ENCODE measurements around the gene ACER2. TPM values are rescaled to one million over a fixed set of nuclear protein-coding genes. Genes with fewer than 3 reads are reported as not detected.

The ACER2 gene
- total RNA-seq, 1 donor = 2.2 TPM

GRCh38 chr9:19378647-19379046, 30.2 kb upstream of the ACER2 start:
- Histone ChIP-seq H3K9me3 (ENCODE audit: low read depth, low read length) (no peaks in the 10 kb centered on the region), H3K27me3 (ENCODE audit: insufficient read depth, low read length) (no peaks in the 10 kb centered on the region), H3K4me1 (ENCODE audit: insufficient read depth, low read length) (peaks cover 34% of the 10 kb centered on the region), H2AFZ (ENCODE audit: low read length) (no peak overlapping the region), H3K27ac (ENCODE audit: low read depth, low read length) (peak overlapping the region; percentile 90), H3K4me2 (ENCODE audit: insufficient read depth, low read length) (peak overlapping the region; percentile 80), H3K36me3 (ENCODE audit: insufficient read depth, low read length) (peaks cover 53% of the 10 kb centered on the region), H3K4me3 (ENCODE audit: insufficient read depth, low read length) (peak overlapping the region; percentile 93), H4K20me1 (ENCODE audit: insufficient read depth, low read length) (peaks cover 44% of the 10 kb centered on the region), H3K79me2 (ENCODE audit: insufficient read depth, low read length) (peaks cover 28% of the 10 kb centered on the region)
- no peak for DNase-seq (ENCODE audit: insufficient read length, low spot score, missing footprints)
- TF ChIP-seq CTCF (IDR thresholded peaks at IDR 0.05; ENCODE audit: extremely low read depth, low read depth, low read length) = no peak

DNA sequence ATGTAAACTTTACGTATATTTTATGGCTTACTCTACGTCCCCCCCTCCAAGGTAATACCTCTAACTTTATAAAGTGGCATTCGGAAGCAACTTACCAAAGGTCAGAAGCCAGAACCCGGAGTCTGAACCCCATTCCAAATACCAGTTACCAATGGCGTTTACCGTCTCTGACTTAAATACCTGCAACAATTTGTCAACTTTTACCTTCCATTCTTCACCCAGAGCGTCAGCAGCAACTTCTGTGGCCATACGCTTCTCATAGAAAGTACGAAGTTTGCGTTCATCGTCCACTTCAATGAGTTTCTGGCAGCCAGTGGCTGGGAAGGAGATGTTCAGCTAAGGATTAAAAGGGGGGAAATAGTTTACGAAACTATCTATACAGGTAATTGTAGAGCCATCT, 29.5 kb upstream of the ACER2 start:
- peaks cover 52% of the 10 kb centered on the region for H3K36me3 ChIP-seq (ENCODE audit: insufficient read depth, low read length)
- H3K9me3 ChIP-seq (ENCODE audit: low read depth, low read length) = no peaks in the 10 kb centered on the region
- peak overlapping the region; percentile 90 for H3K27ac ChIP-seq (ENCODE audit: low read depth, low read length)
- H3K27me3 ChIP-seq (ENCODE audit: insufficient read depth, low read length) = no peaks in the 10 kb centered on the region
- peaks cover 28% of the 10 kb centered on the region for H3K79me2 ChIP-seq (ENCODE audit: insufficient read depth, low read length)
- peaks cover 34% of the 10 kb centered on the region for H3K4me1 ChIP-seq (ENCODE audit: insufficient read depth, low read length)
- DNase-seq (ENCODE audit: insufficient read length, low spot score, missing footprints) = no peak
- no peak overlapping the region for H2AFZ ChIP-seq (ENCODE audit: low read length)
- H3K4me3 ChIP-seq (ENCODE audit: insufficient read depth, low read length) = peak overlapping the region; percentile 93
- peak overlapping the region; percentile 80 for H3K4me2 ChIP-seq (ENCODE audit: insufficient read depth, low read length)
- H4K20me1 ChIP-seq (ENCODE audit: insufficient read depth, low read length) = peaks cover 44% of the 10 kb centered on the region
- TF ChIP-seq CTCF (IDR thresholded peaks at IDR 0.05; ENCODE audit: extremely low read depth, low read depth, low read length) = no peak

- peak overlapping the region; percentile 80 for H3K4me2 ChIP-seq (ENCODE audit: insufficient read depth, low read length)
- peak overlapping the region; percentile 92 for H2AFZ ChIP-seq (ENCODE audit: low read length)
- peaks cover 28% of the 10 kb centered on the region for H3K79me2 ChIP-seq (ENCODE audit: insufficient read depth, low read length)
- peaks cover 48% of the 10 kb centered on the region for H3K36me3 ChIP-seq (ENCODE audit: insufficient read depth, low read length)
- peak overlapping the region; percentile 90 for H3K27ac ChIP-seq (ENCODE audit: low read depth, low read length)
- no peak for DNase-seq (ENCODE audit: insufficient read length, low spot score, missing footprints)
- no peaks in the 10 kb centered on the region for H3K27me3 ChIP-seq (ENCODE audit: insufficient read depth, low read length)
- no peak for TF ChIP-seq CTCF (IDR thresholded peaks at IDR 0.05; ENCODE audit: extremely low read depth, low read depth, low read length)
- peaks cover 34% of the 10 kb centered on the region for H3K4me1 ChIP-seq (ENCODE audit: insufficient read depth, low read length)
- H4K20me1 ChIP-seq (ENCODE audit: insufficient read depth, low read length) = peaks cover 44% of the 10 kb centered on the region
- H3K9me3 ChIP-seq (ENCODE audit: low read depth, low read length) = no peaks in the 10 kb centered on the region
- H3K4me3 ChIP-seq (ENCODE audit: insufficient read depth, low read length) = peak overlapping the region; percentile 93
These were observed 29.1 kb upstream of the ACER2 start for GRCh38 chr9:19379697-19380046.

DNA sequence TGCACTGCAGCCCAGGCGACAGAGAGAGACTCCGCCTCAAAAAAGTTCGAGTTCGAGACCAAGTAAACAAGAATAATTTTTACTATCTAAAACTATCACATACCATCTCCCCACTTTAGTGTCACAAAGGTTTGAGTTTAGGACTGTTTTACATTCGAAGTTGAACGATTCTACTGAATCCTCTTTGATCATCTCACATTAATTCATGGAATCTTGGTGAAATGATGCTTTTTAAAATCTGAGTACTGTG, 28.1 kb upstream of the ACER2 start:
- peak overlapping the region; percentile 93 for H3K4me3 ChIP-seq (ENCODE audit: insufficient read depth, low read length)
- peak overlapping the region; percentile 80 for H3K4me2 ChIP-seq (ENCODE audit: insufficient read depth, low read length)
- no peaks in the 10 kb centered on the region for H3K9me3 ChIP-seq (ENCODE audit: low read depth, low read length)
- TF ChIP-seq CTCF (IDR thresholded peaks at IDR 0.05; ENCODE audit: extremely low read depth, low read depth, low read length) = no peak
- H3K4me1 ChIP-seq (ENCODE audit: insufficient read depth, low read length) = peaks cover 30% of the 10 kb centered on the region
- H2AFZ ChIP-seq (ENCODE audit: low read length) = peak overlapping the region; percentile 84
- peaks cover 37% of the 10 kb centered on the region for H3K36me3 ChIP-seq (ENCODE audit: insufficient read depth, low read length)
- DNase-seq (ENCODE audit: insufficient read length, low spot score, missing footprints) = no peak
- no peaks in the 10 kb centered on the region for H3K27me3 ChIP-seq (ENCODE audit: insufficient read depth, low read length)
- peaks cover 39% of the 10 kb centered on the region for H4K20me1 ChIP-seq (ENCODE audit: insufficient read depth, low read length)
- peaks cover 28% of the 10 kb centered on the region for H3K79me2 ChIP-seq (ENCODE audit: insufficient read depth, low read length)
- peak overlapping the region; percentile 90 for H3K27ac ChIP-seq (ENCODE audit: low read depth, low read length)
